HG02884 (cell line): Measurements from ENCODE around the gene ACTG2.

ENCODE experiments used
- ATAC-seq: cut with Tn5 transposase; IDR thresholded peaks from one replicate; pipeline ENCODE4 v1.9.1; 2021; ENCODE audit warnings: mild to moderate bottlenecking, moderate library complexity; ENCODE audit not compliant: unreplicated experiment

Gene ACTG2

DNA sequence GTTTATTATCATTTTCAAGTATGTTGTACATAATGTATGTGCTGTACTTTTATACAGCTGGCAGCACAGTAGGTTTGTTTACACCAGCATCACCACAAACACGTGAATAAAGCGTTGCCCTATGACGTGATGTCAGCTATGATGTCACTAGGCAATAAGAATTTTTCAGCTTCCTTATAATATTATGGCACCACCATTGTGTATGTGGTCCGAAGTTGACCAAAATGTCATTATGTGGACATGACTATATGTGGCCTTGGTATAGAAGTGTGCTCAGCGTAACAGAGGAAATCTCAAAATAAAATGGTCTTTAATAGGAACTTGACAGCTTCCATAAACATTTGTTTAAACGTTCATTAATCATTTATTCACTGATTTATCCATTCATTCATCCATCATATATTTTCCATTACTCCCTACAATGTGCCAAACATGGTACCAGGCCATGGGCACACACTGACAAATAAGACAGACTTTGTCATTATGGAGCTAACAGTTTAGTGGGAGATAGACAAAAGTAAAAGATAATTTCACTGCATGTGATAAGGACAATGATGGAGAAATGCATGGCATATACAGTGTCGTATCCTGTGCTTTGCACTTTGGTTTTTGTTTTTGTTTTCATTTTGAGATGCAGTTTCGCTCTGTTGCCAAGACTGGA is 18.9 kb downstream of the ACTG2 start:
- ATAC-seq: no peak

DNA sequence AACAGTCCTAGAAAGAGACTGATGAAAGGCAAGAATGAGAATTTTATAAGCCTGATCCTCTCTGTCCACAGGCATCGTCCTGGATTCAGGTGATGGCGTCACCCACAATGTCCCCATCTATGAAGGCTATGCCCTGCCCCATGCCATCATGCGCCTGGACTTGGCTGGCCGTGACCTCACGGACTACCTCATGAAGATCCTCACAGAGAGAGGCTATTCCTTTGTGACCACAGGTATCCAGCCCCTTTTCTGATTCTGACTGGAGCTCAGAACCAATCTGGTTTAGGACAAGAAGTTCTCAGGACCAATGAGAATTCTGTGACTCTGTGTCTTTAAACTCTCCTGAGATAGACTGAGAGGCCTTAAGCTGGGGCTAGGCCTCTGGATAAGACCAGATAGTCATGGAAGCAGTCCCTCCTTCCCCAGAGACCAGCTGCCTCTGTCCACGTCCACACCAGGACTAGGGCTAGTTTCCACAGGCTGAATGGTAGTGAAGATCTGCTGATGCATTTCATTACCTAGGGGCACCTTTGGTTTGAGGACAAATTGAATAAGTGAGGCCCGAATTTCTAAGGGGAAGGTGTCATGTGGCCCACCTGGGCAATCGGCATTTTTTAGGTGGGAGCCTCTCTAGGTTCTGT is 20.7 kb downstream of the ACTG2 start:
- no peak for ATAC-seq

DNA sequence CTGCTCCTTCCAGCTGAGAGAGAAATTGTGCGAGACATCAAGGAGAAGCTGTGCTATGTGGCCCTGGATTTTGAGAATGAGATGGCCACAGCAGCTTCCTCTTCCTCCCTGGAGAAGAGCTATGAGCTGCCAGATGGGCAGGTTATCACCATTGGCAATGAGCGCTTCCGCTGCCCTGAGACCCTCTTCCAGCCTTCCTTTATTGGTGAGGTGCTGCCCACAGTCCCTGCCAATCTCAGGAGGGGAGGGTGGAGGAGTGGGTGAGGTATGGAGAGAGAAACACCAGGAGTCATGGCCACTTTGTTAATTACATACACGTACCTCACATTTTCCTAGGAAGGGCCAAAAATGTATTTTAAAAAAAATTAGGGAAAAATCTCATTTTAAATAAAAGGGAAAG is 21.9 kb downstream of the ACTG2 start:
- no peak for ATAC-seq

DNA sequence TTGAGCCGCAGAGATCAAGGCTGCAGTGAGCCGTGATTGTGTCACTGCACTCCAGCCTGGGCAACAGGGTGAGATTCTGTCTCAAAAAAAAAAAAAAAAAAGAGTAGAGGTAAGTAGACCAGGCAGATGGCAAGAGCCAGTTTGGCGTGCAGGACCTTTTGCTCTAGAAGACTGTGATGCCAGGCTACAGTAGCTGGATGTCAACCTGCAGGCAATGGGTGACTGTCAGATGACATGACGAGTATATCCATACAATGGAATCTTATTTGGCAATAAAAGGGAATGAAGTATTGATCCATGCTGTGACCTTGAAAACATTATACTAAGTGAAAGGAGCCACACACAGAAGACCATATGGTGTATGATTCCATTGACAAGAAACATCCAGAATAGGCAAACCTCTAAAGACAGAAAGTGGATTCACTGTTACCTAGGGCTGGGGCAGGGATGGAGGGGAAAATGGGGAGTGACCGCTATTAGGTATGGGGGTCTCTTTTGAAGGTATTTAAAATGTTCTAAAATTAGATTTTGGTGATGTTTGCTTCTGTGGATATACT is 22.7 kb downstream of the ACTG2 start:
- ATAC-seq: no peak

DNA sequence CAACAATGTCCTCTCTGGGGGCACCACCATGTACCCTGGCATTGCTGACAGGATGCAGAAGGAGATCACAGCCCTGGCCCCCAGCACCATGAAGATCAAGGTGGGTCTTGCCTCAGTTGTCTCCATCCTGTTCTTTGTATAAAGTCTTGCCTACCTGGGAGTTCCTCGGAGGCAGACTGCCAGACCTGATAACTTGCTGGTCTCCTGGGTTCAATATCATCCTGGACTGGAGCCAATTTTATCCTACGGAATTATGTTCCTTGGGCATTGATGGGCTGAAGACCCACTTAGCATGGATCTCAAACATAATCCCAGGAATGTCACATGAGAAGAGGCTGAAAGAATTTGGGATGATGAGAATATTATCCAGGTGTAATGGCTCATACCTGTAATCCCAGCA is 23.9 kb downstream of the ACTG2 start:
- ATAC-seq: no peak

DNA sequence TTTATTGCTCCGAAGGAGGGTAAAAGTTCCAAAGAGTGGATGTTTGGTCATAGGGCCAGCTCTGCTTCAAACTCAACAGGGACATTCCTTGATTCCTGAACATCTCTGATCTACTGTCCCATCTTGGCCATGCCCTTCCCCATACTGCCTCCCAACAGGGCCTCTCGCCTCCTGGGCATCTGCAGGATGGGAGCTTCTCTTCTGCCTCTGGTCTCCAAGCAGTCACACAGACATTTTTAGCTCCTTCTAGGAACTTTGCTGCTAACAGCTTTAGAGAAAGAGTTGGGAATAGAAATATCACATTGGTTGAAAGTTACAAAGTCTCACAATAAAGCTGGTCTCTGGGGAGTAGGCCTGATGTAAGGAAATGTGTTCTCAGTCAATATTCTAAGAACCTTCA is 24.5 kb downstream of the ACTG2 start:
- ATAC-seq: no peak

DNA sequence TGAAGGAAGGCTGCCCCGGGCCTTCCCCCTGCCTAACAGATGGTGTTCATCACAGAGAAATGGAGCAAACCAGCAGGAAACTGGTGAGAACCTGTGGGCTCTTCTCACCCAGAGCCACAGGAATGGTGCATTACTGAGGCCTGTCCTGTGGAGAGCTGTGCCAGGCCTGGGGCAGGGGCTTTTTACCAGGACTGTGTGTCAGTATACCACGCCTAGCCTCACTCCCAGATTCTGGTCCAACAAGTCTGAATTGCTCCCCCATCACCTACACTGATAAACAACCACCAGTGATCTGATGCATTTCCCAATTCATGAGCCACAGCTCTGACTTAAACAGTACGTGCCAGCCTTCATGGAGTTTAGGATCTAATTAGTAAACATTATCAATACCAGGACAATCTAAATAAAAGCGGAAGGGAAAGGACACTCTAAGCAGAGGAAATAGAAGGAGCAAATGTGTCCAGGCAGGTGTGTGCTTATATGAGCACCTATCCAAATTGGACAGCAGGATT is 24.9 kb downstream of the ACTG2 start:
- no peak for ATAC-seq

DNA sequence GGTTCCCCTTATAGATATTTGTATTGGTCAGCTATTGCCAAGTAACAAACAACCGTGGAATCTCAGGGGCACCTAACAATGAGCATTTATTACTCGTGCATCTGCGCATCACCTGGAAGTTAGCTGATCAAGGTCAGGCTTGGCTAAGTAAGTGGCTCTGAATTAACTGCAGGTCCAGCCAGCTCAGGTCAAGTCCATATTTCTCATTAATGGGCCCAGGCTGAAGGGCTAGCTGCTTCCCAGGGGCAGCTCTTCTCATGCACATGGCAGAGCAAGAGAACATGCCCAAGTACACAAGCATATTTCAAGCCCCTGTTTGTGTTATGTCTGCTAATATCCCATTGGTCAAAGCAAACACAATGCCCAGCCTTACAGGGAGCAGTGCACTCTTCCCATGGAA is 26.0 kb downstream of the ACTG2 start:
- ATAC-seq: no peak

DNA sequence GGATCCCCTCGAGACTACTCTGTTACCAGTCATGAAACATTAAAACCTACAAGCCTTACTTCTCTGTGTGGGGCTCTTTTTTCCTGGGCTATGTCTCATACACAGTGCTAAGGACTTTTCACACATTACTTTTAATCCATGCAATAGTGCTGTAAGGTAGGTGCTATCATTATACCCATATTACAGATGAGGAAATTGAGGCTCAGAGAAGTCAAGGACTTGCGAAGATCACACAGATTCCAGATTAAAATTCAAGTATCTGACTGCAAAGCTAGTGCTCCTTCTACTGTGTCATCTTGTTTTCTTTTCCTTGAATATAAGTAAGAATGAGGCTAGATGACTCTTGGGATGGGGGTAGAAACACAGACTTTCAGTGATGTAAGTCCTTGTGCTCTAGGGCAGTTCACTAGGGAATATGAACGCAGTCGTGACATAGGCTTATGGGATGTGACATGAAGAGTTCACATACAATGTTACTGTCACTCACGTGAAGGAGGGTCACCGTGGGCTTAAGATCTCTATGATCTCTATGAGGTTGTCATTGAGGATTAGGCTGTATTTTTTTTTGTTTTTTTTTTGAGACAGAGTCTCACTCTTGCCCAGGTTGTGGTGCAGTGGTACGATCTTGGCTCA is 26.9 kb downstream of the ACTG2 start:
- ATAC-seq: no peak

DNA sequence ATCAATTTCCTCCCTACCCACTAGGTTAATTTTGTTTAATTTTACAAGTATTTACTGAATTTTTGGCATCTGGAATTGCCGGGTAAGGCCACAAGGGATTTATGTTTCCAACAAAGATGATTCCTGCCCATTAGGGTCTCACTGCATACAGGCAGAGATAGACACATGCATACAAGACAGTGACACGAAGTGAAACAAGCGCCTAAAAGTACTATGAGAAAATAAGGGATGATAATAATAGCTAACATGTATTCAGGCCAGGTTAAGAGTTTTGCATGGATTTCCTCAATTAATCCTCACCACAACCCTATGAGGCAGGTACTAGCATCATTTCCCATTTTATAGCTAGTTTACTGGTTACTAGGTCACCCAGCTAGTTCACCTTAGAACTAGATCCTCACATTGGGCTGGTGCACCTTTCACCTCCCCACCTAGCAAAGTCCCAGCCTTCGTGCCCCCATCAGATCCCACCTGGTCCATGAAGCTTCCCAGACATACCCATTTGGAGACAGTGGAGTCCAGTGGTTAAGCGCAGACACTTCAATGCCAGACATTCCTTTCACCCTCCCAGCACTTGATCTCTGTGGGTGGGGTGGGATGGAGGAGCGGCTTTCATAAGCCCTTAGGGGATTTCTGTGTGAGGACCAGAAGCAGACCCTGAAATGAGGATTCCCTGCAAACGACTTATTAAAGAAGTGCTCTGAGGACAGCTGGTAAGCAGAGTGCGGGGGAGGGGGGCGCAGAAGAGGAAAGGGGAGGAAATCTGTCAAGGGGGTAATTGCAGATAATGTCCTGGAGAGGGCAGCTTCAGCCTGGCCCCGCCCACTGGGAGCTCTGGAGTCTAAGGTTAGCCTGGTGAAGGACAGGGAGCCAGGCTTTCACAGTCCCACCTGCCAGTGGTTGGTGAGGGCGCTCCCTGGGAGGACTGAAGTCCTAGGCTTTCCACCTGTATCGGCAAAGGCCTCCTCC is 28.1 kb downstream of the ACTG2 start:
- no peak for ATAC-seq

DNA sequence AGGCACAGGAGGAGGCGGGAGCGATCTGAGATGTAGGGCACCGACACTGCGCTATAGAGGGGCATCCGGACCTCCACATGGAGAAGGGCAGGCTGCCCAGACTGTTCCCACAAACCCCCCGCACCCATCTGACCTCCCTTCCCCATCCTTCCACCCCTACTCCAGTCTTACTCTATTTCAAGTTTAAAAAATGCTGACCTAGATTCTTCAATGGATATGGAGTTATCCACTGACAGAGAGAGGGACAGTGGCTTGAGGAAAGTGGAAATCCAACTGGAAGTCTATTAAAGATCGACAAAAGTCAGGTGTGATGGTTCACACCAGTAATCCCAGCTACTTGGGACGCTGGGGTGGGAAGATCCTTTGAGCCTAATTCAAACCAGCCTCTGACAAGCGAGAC is 28.8 kb downstream of the ACTG2 start:
- ATAC-seq: no peak

DNA sequence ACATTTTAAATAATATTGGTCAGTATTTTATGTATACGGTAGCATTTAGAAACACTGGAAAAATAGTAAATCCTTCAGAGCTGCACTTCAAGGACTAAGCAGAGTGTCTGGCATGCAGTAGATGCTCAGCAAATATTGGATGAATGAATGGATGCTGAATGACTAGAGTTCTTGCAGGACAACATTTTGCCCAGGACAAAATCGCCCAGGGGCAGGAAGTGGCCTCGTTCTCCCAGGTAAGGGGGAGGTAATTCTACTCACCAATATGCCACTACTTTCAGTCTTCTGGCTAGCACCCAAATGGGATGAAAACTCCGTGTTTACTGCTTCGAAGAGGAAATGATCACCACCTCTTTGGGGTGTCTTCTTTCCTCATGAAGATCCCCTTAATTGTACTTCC is 29.9 kb downstream of the ACTG2 start:
- ATAC-seq: no peak

DNA sequence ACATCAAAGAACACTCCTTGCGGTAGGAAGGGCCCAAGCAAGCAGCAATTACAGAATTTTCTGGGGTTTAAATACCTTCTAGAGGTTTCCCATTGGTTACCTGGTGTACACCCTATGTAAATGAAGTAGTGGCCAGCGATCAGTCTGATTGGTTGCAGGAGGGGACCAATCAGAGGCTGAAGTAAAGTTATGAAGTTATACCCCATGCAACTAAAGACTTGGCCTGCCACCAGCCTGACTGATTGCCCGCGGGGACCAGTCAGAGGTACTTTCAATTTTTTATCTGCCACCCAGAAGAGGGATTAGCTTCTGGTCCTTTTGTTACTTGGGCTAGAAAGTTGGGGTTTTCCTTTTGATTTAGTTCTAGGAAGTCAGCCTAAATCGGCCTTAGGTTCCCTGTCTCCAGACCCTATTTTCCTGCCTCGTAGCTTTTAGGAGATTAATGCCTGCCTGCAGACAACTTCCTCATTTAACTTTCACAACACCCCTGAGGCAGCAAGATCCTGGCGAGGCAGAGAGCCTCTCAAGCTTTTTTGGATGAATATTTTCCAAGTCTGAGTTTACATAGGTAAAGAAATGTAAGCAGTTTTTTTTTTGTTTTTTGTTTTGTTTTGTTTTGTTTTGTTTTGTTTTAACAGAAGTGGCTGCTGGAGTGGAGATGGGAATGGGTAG is 32.4 kb downstream of the ACTG2 start:
- ATAC-seq: no peak

DNA sequence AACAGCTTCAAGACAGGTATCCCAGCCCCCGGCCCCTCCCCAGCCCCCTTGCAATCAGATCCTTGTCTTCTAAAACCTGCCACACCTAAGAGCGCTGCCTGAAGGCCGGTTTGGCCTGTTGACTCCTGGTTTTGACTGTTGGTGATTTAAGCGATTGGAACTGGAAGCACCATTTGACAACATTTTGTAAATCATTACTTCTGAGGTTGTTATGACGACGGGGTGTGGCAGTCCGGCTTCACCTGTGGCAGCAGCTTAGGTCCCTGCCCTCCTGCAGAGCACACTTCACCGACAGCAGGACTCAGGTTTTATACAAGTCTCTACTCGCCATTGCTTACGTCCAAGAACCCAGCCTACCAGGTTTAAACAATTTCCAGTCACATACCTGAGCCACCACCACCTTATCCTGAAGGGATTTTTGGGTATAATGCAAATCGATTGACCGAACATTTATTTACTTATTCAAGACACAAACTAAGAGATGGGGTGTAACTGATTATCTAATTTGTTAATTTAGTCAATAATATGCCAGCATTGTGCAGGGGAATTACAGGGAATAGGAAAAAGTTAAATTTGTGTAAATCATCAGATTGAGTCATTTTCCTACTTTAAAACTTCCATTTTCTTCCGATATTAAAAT is 33.2 kb downstream of the ACTG2 start:
- no peak for ATAC-seq

DNA sequence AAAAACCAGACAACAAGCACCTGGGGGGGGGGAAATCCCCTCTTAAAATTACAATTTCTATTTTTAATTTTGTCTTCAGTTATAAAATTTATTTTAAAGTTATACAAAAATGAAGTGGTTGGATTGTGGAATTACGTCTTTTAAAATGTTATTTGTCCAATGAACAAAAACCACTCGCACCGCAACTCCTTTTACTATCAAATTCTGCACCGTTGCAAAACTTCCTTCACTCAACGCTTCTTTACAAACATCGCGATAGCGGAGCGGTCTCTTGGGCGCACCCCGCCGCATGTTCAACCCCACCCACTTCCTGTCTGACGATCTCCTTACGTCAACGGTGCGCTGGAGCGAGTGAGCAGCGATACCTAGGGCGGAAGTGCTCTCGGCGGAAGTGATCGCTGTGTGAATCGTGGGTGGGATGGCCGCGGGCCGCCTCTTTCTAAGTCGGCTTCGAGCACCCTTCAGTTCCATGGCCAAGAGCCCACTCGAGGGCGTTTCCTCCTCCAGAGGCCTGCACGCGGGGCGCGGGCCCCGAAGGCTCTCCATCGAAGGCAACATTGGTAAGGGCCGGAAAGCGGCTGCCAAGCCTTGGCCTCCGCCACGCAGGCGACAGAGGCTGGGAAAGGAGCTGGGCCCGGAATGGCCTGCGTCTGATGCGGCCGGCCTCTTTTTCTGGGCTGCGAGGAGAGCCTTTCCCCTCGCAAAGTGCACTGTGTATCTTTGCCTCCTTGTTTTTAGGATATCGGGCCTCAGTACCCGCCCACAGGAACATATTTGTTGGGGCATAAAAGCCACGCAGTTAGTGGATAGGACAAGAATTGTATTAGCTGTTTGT is 33.9 kb downstream of the ACTG2 start, which contains the start of gene DGUOK:
Gene DGUOK (plus strand): TSS at position 388 of the 835 bp plus-strand sequence. CDS start 31 bp downstream, at position 419.
- ATAC-seq: peak; percentile 98

DNA sequence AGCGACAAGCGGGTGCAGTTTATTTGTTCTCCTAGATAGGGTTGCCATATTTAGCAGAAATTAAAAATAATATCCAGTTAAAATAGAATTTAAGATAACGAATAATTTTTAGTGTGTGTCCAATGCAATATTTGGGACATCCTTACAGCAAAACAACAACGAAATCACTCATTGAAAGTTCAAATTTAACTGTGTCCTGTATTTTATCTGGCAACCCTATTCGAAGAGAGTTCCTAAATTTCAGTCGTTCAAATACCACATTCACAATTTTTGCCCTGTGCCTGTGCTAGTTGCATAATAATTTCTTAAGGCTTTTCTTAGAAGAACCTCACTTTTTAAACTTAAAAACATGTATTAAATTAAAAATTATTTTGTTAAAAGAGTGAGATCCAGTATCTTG is 34.5 kb downstream of the ACTG2 start:
- no peak for ATAC-seq

DNA sequence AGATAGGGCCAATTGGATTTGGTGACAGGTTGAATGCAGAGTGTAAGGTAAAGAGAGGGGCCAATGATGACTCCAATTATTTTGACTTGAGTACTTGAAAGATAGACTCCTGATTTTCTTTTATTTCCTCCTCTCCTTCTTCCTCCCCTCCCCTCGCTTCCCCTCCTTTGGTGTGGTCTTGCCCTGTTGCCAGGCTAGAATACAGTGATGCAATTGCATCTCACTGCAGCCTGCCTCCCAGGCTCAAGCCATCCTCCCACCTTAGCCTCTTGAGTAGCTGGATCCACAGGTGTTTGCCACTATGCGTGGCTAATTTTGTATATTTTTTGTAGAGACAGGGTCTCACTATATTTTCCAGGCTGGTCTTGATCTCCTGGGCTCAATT is 36.1 kb downstream of the ACTG2 start:
- no peak for ATAC-seq

DNA sequence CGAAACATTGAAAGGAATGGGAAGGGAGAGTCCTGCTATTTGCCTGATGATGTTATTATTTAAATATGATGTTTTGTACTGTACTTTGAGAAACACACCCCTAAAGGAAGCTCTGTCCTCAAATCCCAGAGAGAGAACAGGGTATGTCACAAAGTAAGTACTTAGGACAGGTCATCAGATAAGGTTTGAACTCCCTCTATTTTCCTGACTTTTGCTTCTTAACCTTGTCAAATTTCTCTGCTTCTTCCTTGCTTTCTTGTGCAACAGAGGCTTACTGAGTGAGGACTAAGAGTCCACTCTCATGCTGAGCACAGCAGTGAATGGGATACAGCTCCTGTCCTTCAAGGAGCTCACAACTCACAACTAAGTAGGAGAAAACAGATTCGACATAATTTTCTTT is 37.6 kb downstream of the ACTG2 start:
- ATAC-seq: no peak
